Stimulated activated CD4-positive, alpha-beta T cell treated with anti-CD3 and anti-CD28 coated beads, TNF-alpha, amount 100 ng/mL, for 1 hour (primary cell): ENCODE measurements around the gene CEP112.

Source experiments
- DNase-seq, 3 donors: peaks; one replicate each; pipeline ENCODE4 v3.0.0-alpha.2; 2020; ENCODE audit warnings: low read depth in 3 of 3, low spot score in 1 of 3

CEP112 gene

GRCh38 chr17:65994679-65995078 is 197.3 kb downstream of the CEP112 start:
- no peak for DNase-seq

GRCh38 chr17:65994114-65994513 is 197.8 kb downstream of the CEP112 start:
- DNase-seq: no peak

GRCh38 chr17:65990593-65990992 is 201.3 kb downstream of the CEP112 start:
- DNase-seq: no peak

GRCh38 chr17:65988451-65988850 is 203.5 kb downstream of the CEP112 start:
- no peak for DNase-seq

- no peak for DNase-seq
These were observed 203.9 kb downstream of the CEP112 start for GRCh38 chr17:65987988-65988387.

GRCh38 chr17:65985571-65985970 is 206.4 kb downstream of the CEP112 start:
- no peak for DNase-seq

GRCh38 chr17:65984299-65984698 is 207.6 kb downstream of the CEP112 start:
- DNase-seq: no peak

GRCh38 chr17:65978871-65979270 is 213.1 kb downstream of the CEP112 start:
- DNase-seq: no peak

- DNase-seq: no peak
These were observed 214.9 kb downstream of the CEP112 start for GRCh38 chr17:65977041-65977440.

- DNase-seq: no peak
These were observed 216.1 kb downstream of the CEP112 start for GRCh38 chr17:65975878-65976277.

- DNase-seq: no peak
These were observed 218.7 kb downstream of the CEP112 start for GRCh38 chr17:65973237-65973636.

GRCh38 chr17:65967372-65967771 is 224.6 kb downstream of the CEP112 start:
- DNase-seq: no peak

GRCh38 chr17:65966072-65966695 is 225.7 kb downstream of the CEP112 start:
- DNase-seq: no peak

- no peak for DNase-seq
These were observed 228.8 kb downstream of the CEP112 start for GRCh38 chr17:65963179-65963578.

- no peak for DNase-seq
These were observed 232.3 kb downstream of the CEP112 start for GRCh38 chr17:65959630-65960029.

- DNase-seq: no peak
These were observed 235.1 kb downstream of the CEP112 start for GRCh38 chr17:65956814-65957213.

- no peak for DNase-seq
These were observed 237.8 kb downstream of the CEP112 start for GRCh38 chr17:65954148-65954449.

- DNase-seq: no peak
These were observed 238.4 kb downstream of the CEP112 start for GRCh38 chr17:65953316-65954147.

- DNase-seq: no peak
These were observed 239.3 kb downstream of the CEP112 start for GRCh38 chr17:65952586-65952985.

GRCh38 chr17:65952015-65952414 is 239.9 kb downstream of the CEP112 start:
- no peak for DNase-seq

- no peak for DNase-seq
These were observed 244.1 kb downstream of the CEP112 start for GRCh38 chr17:65947831-65948230.

- DNase-seq: no peak
These were observed 249.3 kb downstream of the CEP112 start for GRCh38 chr17:65942592-65942991.

GRCh38 chr17:65941356-65941899 is 250.5 kb downstream of the CEP112 start:
- no peak for DNase-seq
